HTERT RPE-1 (cell line): Measurements from ENCODE around the gene DBN1.

Experiments
- in situ Hi-C: fragments of 300-500 bp; cut with MboI; formaldehyde crosslinking; loops from 4 replicates; pipeline ENCODE4 v1.14.3; 2020; ENCODE audit warnings: low sequenced_read_pairs

The DBN1 gene

GRCh38 chr5:177505075-177505474 is 31.6 kb upstream of the DBN1 start:
- in situ Hi-C loops = no loop called here

- in situ Hi-C loops = no loop called here
These were observed 30.9 kb upstream of the DBN1 start for GRCh38 chr5:177504086-177505056.

- in situ Hi-C loops = no loop called here
These were observed 30.1 kb upstream of the DBN1 start for GRCh38 chr5:177503351-177504085.

GRCh38 chr5:177502886-177503285 is 29.5 kb upstream of the DBN1 start:
- in situ Hi-C loops = no loop called here

GRCh38 chr5:177501874-177502678 is 28.6 kb upstream of the DBN1 start:
- in situ Hi-C loops = no loop called here

- in situ Hi-C loops = no loop called here
These were observed 27.5 kb upstream of the DBN1 start for GRCh38 chr5:177500685-177501522.

GRCh38 chr5:177499842-177500241 is 26.4 kb upstream of the DBN1 start:
- in situ Hi-C loops = no loop called here

- in situ Hi-C loops = no loop called here
These were observed 24.8 kb upstream of the DBN1 start for GRCh38 chr5:177498013-177498787.

GRCh38 chr5:177497292-177498012 is 24.0 kb upstream of the DBN1 start, which contains the start of gene PDLIM7:
PDLIM7 (minus strand) TSS chr5:177497604; CDS start chr5:177496512, 1,092 bp downstream.
- in situ Hi-C loops = no loop called here

GRCh38 chr5:177496727-177497291 is 23.4 kb upstream of the DBN1 start:
- in situ Hi-C loops = no loop called here

GRCh38 chr5:177496070-177496726 is 22.8 kb upstream of the DBN1 start:
- in situ Hi-C loops = no loop called here

- in situ Hi-C loops = no loop called here
These were observed 22.0 kb upstream of the DBN1 start for GRCh38 chr5:177495243-177496060.

GRCh38 chr5:177494346-177495195 is 21.1 kb upstream of the DBN1 start:
- in situ Hi-C loops = no loop called here

- in situ Hi-C loops = no loop called here
These were observed 20.4 kb upstream of the DBN1 start for GRCh38 chr5:177493795-177494345.

- in situ Hi-C loops = no loop called here
These were observed 19.4 kb upstream of the DBN1 start for GRCh38 chr5:177492841-177493240.
